Neural crest cell (in vitro differentiated cells): Measurements from ENCODE around the gene RHD. TPM values are rescaled to one million over a fixed set of nuclear protein-coding genes. Genes with fewer than 3 reads are reported as not detected.
"Not testable (repeated sequence)": the region's sequence is repeated elsewhere in the genome, so short reads cannot be mapped to it uniquely, and the experiment has no call there.

Experiments
- DNase-seq: peaks from one replicate; pipeline ENCODE4 v3.0.0; 2021; ENCODE audit warnings: low read depth, mixed read lengths, low spot score
- H3K27ac Mint-ChIP-seq: one replicate; pipeline ENCODE4 v1.8.0; 2021; ENCODE audit warnings: mild to moderate bottlenecking, mixed read lengths; ENCODE audit not compliant: unreplicated experiment
- H3K27me3 Mint-ChIP-seq: 2 replicates; pipeline ENCODE4 v1.8.0; 2021; ENCODE audit warnings: low read depth, mild to moderate bottlenecking, mixed read lengths
- H3K36me3 Mint-ChIP-seq: 2 replicates; pipeline ENCODE4 v1.8.0; 2021; ENCODE audit warnings: low read depth, mild to moderate bottlenecking, mixed read lengths
- H3K4me1 Mint-ChIP-seq: 2 replicates; pipeline ENCODE4 v1.8.0; 2021; ENCODE audit warnings: mixed read lengths
- H3K4me3 Mint-ChIP-seq: one replicate; pipeline ENCODE4 v1.8.0; 2021; ENCODE audit warnings: mild to moderate bottlenecking, mixed read lengths
- H3K9me3 Mint-ChIP-seq: 2 replicates; pipeline ENCODE4 v1.8.0; 2021; ENCODE audit warnings: mixed read lengths
- total RNA-seq: library from RNA; stranded (reverse); gene quantifications from 2 replicates; pipeline ENCODE4 v1.2.1, GENCODE V29; 2021

The RHD gene
- total RNA-seq, 1 donor from 2014 or later: 0.07 TPM

DNA sequence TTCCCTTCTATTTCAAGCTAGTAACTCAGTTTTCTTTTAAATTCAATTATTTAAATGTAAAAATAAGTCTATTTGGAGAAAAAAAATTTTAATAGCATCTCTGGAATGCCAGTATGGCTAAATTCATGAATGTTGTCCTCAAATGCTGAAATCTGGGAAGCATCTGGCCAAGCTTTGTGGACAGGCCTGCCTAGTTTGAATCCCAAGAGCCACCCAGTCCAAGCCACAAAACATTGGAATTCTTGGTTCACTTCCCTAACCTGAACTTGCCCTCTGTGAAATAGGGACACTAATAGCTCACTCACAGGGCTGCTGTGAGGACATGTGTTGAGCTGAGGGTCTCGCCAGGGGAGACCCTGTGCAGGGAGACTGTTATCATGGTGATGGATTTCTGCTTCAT is 37.2 kb downstream of the RHD start:
- not testable (repeated sequence) for DNase-seq, H3K4me1 Mint-ChIP-seq, H3K9me3 Mint-ChIP-seq, H3K27ac Mint-ChIP-seq, H3K36me3 Mint-ChIP-seq, H3K4me3 Mint-ChIP-seq, H3K27me3 Mint-ChIP-seq

DNA sequence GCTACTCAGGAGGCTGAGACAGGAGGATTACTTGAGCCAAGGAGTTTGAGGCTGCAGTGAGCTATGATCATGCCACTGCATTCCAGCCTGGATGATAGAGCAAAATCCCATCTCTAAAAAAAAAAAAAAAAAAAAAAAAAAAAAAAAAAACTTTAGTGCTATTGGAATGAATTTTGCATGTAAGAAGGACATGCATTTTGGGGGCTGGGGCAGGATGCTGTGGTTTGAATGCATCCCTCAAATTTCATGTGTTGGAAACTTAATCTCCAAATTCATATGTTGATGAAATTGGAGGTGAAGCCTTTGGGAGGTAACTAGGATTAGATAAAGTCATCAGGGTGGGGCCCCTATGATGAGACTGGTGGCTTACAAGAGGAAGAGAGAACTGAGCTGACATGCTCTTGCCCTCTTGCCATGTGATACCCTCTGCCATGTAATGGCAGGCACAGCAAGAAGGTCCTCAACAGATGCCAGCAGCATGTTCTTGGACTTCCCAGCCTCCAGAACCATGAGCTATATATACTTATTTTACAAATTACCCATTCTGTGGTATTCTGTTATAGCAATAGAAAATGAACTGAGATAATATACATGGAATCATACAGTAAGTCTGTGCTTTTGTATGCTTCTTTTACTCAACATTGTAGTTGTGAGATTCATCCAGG is 40.6 kb downstream of the RHD start:
- H3K4me1 Mint-ChIP-seq, DNase-seq, H3K36me3 Mint-ChIP-seq, H3K27ac Mint-ChIP-seq, H3K9me3 Mint-ChIP-seq, H3K27me3 Mint-ChIP-seq, H3K4me3 Mint-ChIP-seq: not testable (repeated sequence)

DNA sequence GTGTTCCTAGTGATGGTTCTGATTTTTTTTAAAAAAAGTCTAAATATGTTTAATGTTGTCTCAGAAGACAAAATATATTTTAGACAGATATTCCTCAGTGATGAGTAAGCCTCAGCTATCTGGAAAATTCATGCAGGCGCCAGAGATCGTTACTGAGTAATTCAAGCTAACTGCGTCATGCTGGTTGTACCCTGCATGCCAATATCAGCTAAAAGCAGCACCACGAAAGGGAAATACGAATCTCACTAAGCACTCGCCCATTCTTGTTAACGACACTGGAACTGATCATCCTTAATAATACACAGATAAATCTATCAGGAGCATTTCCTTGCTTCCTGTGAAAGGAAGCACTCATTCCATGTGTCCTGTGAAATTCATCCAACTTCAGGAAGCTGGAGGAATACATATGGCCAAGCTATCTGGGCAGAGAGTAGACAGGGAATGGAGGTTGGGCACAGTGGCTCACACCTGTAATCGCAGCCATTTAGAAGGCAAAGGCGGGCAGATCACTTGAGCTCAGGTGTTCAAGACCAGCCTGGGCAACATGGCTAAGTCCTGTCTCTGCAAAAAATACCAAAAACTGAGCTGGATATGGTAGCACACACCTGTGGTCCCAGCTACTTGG is 48.1 kb downstream of the RHD start:
- H3K9me3 Mint-ChIP-seq, H3K4me3 Mint-ChIP-seq, H3K27ac Mint-ChIP-seq, H3K27me3 Mint-ChIP-seq, DNase-seq, H3K4me1 Mint-ChIP-seq, H3K36me3 Mint-ChIP-seq: not testable (repeated sequence)

DNA sequence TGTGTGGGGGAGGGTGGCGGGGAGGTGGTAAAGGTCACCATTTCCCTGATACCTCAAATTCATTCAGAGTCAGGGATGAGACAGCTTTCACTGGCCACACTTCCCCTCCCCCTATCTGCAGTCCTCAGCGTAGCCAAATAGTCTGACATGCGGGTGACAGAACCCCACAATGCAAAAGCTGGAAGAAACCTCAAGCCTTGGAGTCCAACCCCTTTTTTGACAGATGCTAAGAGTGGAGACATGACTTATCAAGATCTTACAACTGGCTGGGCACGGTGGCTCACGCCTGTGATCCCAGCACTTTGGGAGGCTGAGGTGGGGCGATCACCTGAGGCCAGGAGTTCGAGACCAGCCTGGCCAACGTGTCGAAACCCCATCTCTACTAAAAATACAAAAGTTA is 49.8 kb downstream of the RHD start:
- not testable (repeated sequence) for H3K27ac Mint-ChIP-seq, H3K4me1 Mint-ChIP-seq, DNase-seq, H3K36me3 Mint-ChIP-seq, H3K9me3 Mint-ChIP-seq, H3K27me3 Mint-ChIP-seq, H3K4me3 Mint-ChIP-seq

DNA sequence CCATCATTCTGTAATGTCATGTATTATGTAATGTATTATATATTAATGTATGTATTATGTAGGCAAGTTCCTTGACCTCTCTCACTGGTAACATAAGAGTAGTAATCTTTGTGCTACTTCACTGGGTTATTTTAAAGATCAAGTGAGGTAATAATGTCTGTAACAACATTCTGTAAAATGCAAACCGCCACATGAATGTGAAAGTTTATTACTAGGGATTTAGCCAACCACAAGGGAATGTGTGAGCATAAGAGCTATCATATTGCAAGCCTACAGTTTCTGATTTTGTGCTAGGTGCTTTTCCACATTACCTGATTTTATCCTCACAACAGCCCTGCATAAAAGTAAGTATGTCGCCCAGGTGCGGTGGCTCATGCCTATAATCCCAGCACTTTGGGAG is 52.1 kb downstream of the RHD start:
- not testable (repeated sequence) for DNase-seq, H3K9me3 Mint-ChIP-seq, H3K4me1 Mint-ChIP-seq, H3K4me3 Mint-ChIP-seq, H3K36me3 Mint-ChIP-seq, H3K27me3 Mint-ChIP-seq, H3K27ac Mint-ChIP-seq

DNA sequence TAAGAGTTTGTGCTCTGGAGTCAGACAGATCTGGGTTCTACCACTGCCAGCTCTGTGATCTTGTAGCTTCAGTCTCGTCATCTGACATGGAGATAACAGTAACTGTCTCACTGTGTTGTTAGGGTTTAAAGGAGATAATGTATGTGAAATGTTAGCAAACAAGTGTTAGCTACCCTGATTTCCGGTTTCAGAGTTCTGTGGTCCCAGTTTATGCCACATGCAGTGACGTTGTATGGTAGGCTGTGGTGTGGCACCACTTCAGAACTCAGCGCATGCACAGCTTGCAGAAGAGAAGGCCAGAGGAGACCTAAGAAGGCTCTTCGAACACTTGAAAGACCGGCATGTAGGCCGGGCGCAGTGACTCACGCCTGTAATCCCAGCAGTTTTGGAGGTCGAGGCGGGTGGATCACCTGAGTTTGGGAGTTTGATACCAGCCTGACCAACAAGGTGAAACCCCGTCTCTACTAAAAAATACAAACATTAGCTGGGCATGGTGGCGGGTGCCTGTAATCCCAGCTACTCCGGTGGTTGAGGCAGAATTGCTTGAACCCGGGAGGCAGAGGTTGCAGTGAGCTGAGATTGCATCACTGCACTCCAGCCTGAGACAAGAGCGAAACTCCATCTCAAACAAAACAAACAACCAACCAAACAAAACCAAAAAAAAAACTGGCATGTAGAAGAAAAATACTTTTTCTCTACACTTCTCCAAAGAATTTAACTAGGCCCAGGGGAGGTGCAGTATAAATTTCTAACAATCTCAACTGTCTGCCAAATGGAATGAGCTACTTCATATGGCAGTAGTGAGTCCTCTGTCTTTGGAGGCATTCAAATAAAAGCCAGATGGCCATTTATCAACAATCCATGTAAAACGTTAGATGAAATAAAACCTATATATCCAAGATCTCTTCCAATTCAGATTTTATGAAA is 55.8 kb downstream of the RHD start:
- H3K36me3 Mint-ChIP-seq, H3K4me1 Mint-ChIP-seq, H3K27me3 Mint-ChIP-seq: not testable (repeated sequence)

DNA sequence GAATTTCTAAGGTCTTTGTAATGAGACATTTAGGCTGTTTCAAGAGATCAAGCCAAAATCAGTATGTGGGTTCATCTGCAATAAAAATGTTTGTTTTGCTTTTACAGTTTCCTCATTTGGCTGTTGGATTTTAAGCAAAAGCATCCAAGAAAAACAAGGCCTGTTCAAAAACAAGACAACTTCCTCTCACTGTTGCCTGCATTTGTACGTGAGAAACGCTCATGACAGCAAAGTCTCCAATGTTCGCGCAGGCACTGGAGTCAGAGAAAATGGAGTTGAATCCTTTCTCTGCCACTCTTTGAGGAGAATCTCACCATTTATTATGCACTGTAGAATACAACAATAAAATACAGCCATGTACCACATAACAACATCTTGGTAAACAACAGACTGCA is 56.5 kb downstream of the RHD start:
- H3K27me3 Mint-ChIP-seq, H3K27ac Mint-ChIP-seq, H3K4me3 Mint-ChIP-seq, H3K9me3 Mint-ChIP-seq, H3K36me3 Mint-ChIP-seq, DNase-seq, H3K4me1 Mint-ChIP-seq: not testable (repeated sequence)

More for the DNA sequence above, 55.8 kb downstream of the RHD start:
- not testable (repeated sequence) for DNase-seq, H3K4me3 Mint-ChIP-seq, H3K9me3 Mint-ChIP-seq, H3K27ac Mint-ChIP-seq

DNA sequence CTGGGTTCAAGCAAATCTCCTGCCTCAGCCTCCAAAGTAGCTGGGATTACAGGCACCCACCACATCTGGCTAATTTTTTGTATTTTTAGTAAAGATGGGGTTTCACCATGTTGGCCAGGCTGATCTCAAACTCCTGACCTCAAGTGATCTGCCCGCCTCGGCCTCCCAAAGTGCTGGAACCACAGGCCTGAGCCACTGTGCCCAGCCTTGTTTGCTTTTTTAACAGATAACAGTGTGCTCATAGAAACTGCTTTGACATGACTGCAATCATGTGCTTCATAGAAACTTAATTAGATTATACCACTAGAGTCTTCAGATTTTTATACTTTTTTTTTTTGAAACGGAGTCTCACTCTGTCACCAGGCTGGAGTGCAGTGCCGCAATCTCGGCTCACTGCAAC is 57.0 kb downstream of the RHD start:
- H3K27ac Mint-ChIP-seq, H3K4me1 Mint-ChIP-seq, H3K4me3 Mint-ChIP-seq, H3K36me3 Mint-ChIP-seq, DNase-seq, H3K9me3 Mint-ChIP-seq, H3K27me3 Mint-ChIP-seq: not testable (repeated sequence)

DNA sequence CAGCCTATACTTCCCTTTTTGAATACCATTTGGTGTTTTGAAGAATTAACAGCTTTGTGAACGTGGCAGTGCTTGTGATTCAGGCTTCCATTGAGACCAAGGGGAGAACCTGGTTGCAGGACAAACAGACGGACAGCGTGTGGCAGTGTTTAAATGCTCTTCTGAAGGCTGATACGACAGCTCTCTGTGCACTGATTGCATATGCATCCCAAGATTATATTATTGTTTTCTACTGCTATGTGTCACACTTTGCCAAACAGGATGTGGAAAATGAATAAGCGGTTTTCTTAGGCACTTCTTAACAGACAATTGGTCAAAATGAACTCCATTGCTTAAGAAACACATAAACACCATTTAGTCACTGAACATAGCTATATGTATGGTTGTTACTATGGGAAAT is 57.6 kb downstream of the RHD start:
- H3K27me3 Mint-ChIP-seq, H3K36me3 Mint-ChIP-seq, H3K4me3 Mint-ChIP-seq, DNase-seq, H3K27ac Mint-ChIP-seq, H3K9me3 Mint-ChIP-seq, H3K4me1 Mint-ChIP-seq: not testable (repeated sequence)

DNA sequence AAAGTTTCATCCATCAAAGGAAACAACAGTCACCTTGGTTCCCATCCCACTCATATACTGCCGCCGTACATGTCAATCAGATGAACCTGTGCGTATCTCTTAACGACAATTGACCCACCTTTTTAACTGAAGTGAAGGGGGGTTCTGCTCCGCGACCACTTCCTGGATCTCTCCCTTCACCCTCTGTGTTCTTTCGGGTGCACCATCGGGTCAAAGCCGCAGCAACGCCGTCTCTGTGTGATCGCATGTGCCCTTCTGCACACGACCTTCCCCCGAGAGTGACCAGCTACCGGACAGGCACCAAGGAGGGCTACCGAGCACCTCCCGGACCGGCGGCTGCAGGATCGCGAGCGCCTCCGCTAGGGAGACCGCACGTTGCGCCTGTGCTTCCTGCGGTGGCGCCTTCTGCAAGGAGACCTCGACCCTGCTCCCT is 64.6 kb downstream of the RHD start:
- H3K27ac Mint-ChIP-seq: not testable (repeated sequence)

DNA sequence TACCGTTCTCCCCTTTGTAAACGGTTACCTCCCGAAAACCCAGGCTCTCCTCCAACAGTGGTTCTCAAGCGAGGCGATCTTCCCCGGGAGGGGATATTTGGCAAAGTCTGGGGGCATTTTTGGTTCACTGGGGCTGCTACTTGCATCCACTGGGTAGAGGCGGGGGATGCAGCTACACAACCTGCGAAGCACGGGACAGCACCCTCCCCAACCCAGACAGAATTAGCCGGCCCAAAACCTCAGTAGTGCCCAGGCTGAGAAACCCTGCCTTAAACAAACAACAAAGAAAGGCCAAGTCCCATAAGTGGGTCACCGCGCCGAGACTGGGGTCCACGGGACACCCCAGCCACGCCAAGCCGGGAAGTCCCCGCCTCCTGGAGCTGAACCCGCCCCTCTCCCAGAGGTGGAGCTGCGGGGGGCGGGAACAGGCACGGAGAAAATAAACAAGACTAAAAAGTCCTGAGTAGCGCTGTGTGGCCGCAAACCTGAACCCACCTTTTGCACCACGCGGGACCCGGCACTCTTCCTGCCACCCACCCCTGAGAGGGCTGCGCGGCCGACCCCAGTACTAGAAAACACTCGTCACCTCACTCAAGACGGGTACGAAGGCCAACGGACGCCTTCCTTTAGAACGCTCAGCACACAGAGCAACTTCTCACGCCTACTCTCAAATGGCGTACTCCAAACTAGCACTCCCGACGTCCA is 65.3 kb downstream of the RHD start:
- not testable (repeated sequence) for H3K27ac Mint-ChIP-seq, H3K27me3 Mint-ChIP-seq, H3K36me3 Mint-ChIP-seq, H3K9me3 Mint-ChIP-seq
- peaks cover 25% of the 10 kb centered on the region for H3K4me1 Mint-ChIP-seq
- H3K4me3 Mint-ChIP-seq: peak overlapping the region; percentile 96
- peak; percentile 12 for DNase-seq

More for the DNA sequence above, 64.6 kb downstream of the RHD start:
- not testable (repeated sequence) for H3K27me3 Mint-ChIP-seq, H3K36me3 Mint-ChIP-seq, H3K9me3 Mint-ChIP-seq
- peaks cover 25% of the 10 kb centered on the region for H3K4me1 Mint-ChIP-seq
- H3K4me3 Mint-ChIP-seq: peak overlapping the region; percentile 89
- peak; percentile 21 for DNase-seq
